T-cell (primary cell): ENCODE data around the gene ARHGAP25. TPM values are rescaled to one million over a fixed set of nuclear protein-coding genes. Genes with fewer than 3 reads are reported as not detected.
A peak's percentile ranks its signal among the peaks of the same experiment; 100 is the strongest.

Experiments
- ATAC-seq, 4 experiments: fragments of 200-7000 bp in 3 of 4; fragments of 150-1000 bp in 1 of 4; cut with Tn5 transposase; replicated peaks in 1 of 4; 1 replicate in 3 of 4; 2 replicates in 1 of 4; pipeline ENCODE4 v1.10.0; 2021; ENCODE audit warnings: moderate library complexity in 3 of 4, mild to moderate bottlenecking in 2 of 4, moderate number of reproducible peaks in 1 of 4
- CTCF ChIA-PET, 2 donors: fragments of 300-600 bp; sonication (Branson Sonifier 250); formaldehyde crosslinking; loops; one replicate each; lab custom pipeline; 2022; ENCODE audit warnings: antibody characterized with exemption in 2 of 2; lab: Charles Lee
- POLR2A ChIA-PET, 2 donors: fragments of 300-600 bp; sonication (Branson Sonifier 250); formaldehyde crosslinking; loops; one replicate each; lab custom pipeline; 2022; ENCODE audit warnings: antibody characterized with exemption in 2 of 2; lab: Charles Lee
- DNase-seq, 35 experiments: peaks; one replicate each; pipeline versions ENCODE4 v3.0.0 to v3.0.0-alpha.2; 2013 to 2023
- H3K27ac ChIP-seq: one replicate; pipeline ENCODE4 v1.5.1; 2013; ENCODE audit warnings: low read length
- H3K27me3 ChIP-seq, 2 experiments: replicated peaks in 1 of 2; 1 replicate in 1 of 2; 2 replicates in 1 of 2; pipeline versions ENCODE4 v1.6.1 to v1.7.0; 2013; ENCODE audit warnings: low read length in 1 of 2, mixed read lengths in 1 of 2; ENCODE audit not compliant: control insufficient read depth in 2 of 2, insufficient read depth in 2 of 2; ENCODE audit errors: extremely low read depth in 1 of 2
- H3K36me3 ChIP-seq, 2 donors: 1 replicate in 1 of 2; 2 replicates in 1 of 2; pipeline versions ENCODE4 v1.6.1 to v1.7.0; 2013; ENCODE audit warnings: low read length in 1 of 2; ENCODE audit not compliant: control insufficient read depth in 2 of 2, insufficient read depth in 1 of 2; ENCODE audit errors: extremely low read depth in 1 of 2
- H3K4me1 ChIP-seq, 2 experiments: 1 replicate in 1 of 2; 2 replicates in 1 of 2; pipeline versions ENCODE4 v1.6.1 to v1.7.0; 2013; ENCODE audit warnings: low read length in 2 of 2, mixed read lengths in 1 of 2; ENCODE audit not compliant: insufficient read depth in 2 of 2, control insufficient read depth in 1 of 2; ENCODE audit errors: extremely low read depth in 1 of 2
- H3K4me3 ChIP-seq, 2 donors: 1 replicate in 1 of 2; 2 replicates in 1 of 2; pipeline versions ENCODE4 v1.5.1 to v1.7.0; 2013; ENCODE audit warnings: mild to moderate bottlenecking in 2 of 2, low read length in 1 of 2, moderate library complexity in 1 of 2; ENCODE audit not compliant: control insufficient read depth in 1 of 2; ENCODE audit errors: extremely low read depth in 1 of 2
- H3K9me3 ChIP-seq: 2 replicates; pipeline ENCODE4 v1.7.0; 2013
- H3K27ac Mint-ChIP-seq, 2 donors: one replicate each; pipeline ENCODE4 v1.8.0; 2020 to 2021; ENCODE audit warnings: mild to moderate bottlenecking in 2 of 2, mixed read lengths in 2 of 2
- H3K27me3 Mint-ChIP-seq, 2 donors: one replicate each; pipeline ENCODE4 v1.8.0; 2021 to 2022; ENCODE audit warnings: mixed read lengths in 2 of 2
- H3K36me3 Mint-ChIP-seq: one replicate; pipeline ENCODE4 v1.8.0; 2021; ENCODE audit warnings: mixed read lengths
- H3K4me1 Mint-ChIP-seq, 3 donors: one replicate each; pipeline ENCODE4 v1.8.0; 2020 to 2022; ENCODE audit warnings: mixed read lengths in 3 of 3, mild to moderate bottlenecking in 1 of 3
- H3K4me3 Mint-ChIP-seq, 3 donors: one replicate each; pipeline ENCODE4 v1.8.0; 2020 to 2022; ENCODE audit warnings: mild to moderate bottlenecking in 3 of 3, mixed read lengths in 3 of 3, moderate library complexity in 3 of 3
- H3K9me3 Mint-ChIP-seq, 3 donors: one replicate each; pipeline ENCODE4 v1.8.0; 2020 to 2022; ENCODE audit warnings: mixed read lengths in 3 of 3
- WGBS: methylation state at CpG from one replicate; pipeline ENCODE4 v1.1.5; 2013; ENCODE audit warnings: missing lambda C conversion rate; ENCODE audit not compliant: insufficient coverage; 5-methylcytosine and 5-hydroxymethylcytosine counted together
- total RNA-seq, 35 experiments: library from RNA in 6 of 35; stranded (reverse) in 6 of 35; fragments of 120-200 nt in 1 of 35; gene quantifications; one replicate each; pipeline versions ENCODE4 v1.2.1 to v1.2.4 and lab custom pipeline; 2013 to 2026

Gene ARHGAP25
- total RNA-seq, 5 donors from 2014 or later (not counting 1 experiment from before 2014, with no cell fraction given): 103 to 134 (median 123) TPM

DNA sequence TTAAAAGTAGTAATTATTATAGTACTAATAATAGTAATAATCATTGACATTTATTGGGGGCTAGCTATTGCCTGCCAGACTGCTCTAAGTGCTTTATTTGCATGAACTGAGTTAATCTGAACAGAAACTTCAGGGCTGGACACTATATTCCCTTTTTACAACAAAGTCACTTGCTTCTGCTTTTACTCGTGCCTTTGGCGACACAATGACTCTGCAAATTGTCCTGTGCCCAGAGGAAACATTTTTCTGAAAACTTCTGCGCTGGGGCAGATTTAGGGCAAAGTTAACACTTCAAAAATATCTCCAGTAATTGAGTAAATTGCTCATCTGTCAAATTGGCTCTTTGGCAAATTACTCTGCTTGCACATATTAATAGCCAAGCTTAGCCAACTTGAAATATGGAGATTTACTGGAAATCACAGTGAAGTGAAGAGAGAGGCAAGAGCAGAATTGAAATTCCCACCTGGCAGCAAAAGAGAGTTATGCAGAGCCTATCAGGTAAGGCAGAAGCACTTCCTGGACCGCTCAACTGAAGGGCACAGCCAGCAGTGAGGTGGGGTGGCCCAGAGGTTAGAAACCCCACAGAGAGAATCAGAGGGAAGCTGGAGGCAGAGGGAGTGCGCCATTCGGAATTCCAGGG, 100.2 kb downstream of the ARHGAP25 start:
- peaks cover 43 to 76% (median 53%) of the 10 kb centered on the region in 3 donors for H3K4me1 Mint-ChIP-seq
- Histone ChIP-seq H3K4me3 (no peak overlapping the region), H3K4me1 (peaks cover 13 to 34% of the 10 kb centered on the region in 2 experiments), H3K9me3 (no peaks in the 10 kb centered on the region), H3K27ac (no peak overlapping the region), H3K27me3 (no peaks in the 10 kb centered on the region), H3K36me3 (no peaks in the 10 kb centered on the region)
- ChIA-PET CTCF (interaction anchor here (0.6 to 2.5 kb wide), 6 partner anchors 67 to 126 kb away, joined by 3 to 15 read pairs (median 4); no protein-coding TSS in a partner anchor), POLR2A (interaction anchor here in 1 of 2 donors (0.8 kb wide), 1 partner anchor 10 kb away, joined by 3 read pairs; no protein-coding TSS in a partner anchor)
- WGBS: 87% methylated on average over 5 of the region's 6 CpGs
- H3K36me3 Mint-ChIP-seq: no peaks in the 10 kb centered on the region
- no peaks in the 10 kb centered on the region for H3K27me3 Mint-ChIP-seq
- ATAC-seq (no peak), DNase-seq (no peak)
- peak overlapping the region in 1 of 2 donors; percentile 24 for H3K27ac Mint-ChIP-seq
- H3K4me3 Mint-ChIP-seq: no peak overlapping the region
- no peaks in the 10 kb centered on the region for H3K9me3 Mint-ChIP-seq

DNA sequence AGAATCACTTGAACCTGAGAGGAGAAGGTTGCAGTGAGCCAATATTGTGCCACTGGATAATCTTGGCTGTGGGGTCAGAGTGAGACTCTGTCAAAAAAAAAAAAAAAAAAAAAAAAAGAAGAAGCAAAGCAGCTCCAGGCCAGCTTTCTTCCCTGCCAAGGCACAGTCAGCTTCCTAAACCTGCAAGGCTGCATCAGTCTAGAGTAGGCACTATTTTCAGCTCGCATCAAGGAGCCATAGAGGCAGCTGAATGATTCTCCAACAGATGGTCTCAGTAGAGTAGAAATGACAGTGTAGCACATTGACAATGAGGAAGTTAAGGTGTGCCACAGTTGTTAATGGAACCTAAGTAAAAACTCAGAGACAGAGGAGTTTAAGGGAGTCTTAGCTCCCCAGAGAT, 101.0 kb downstream of the ARHGAP25 start:
- peak overlapping the region in 1 of 2 donors; percentile 24 for H3K27ac Mint-ChIP-seq
- H3K9me3 Mint-ChIP-seq: no peaks in the 10 kb centered on the region
- H3K27ac ChIP-seq: no peak overlapping the region
- H3K36me3 ChIP-seq: no peaks in the 10 kb centered on the region
- no CpG with 5 or more reads among the region's 1 CpG for WGBS
- no peaks in the 10 kb centered on the region for H3K27me3 ChIP-seq
- H3K4me1 Mint-ChIP-seq: peaks cover 36 to 69% (median 46%) of the 10 kb centered on the region in 3 donors
- no peak for DNase-seq
- H3K4me3 ChIP-seq: no peak overlapping the region
- no peaks in the 10 kb centered on the region for H3K36me3 Mint-ChIP-seq
- ChIA-PET POLR2A (interaction anchor here (0.6 to 0.7 kb wide), 3 partner anchors 21 to 59 kb away, joined by 4 to 12 read pairs (median 6); no protein-coding TSS in a partner anchor), CTCF (interaction anchor here (0.6 to 2.5 kb wide), 13 partner anchors 9 to 550 kb away, joined by 3 to 15 read pairs (median 4); no protein-coding TSS in a partner anchor)
- no peak overlapping the region for H3K4me3 Mint-ChIP-seq
- no peaks in the 10 kb centered on the region for H3K27me3 Mint-ChIP-seq
- no peaks in the 10 kb centered on the region for H3K9me3 ChIP-seq
- ATAC-seq: no peak
- peaks cover 5 to 31% of the 10 kb centered on the region in 2 experiments for H3K4me1 ChIP-seq

DNA sequence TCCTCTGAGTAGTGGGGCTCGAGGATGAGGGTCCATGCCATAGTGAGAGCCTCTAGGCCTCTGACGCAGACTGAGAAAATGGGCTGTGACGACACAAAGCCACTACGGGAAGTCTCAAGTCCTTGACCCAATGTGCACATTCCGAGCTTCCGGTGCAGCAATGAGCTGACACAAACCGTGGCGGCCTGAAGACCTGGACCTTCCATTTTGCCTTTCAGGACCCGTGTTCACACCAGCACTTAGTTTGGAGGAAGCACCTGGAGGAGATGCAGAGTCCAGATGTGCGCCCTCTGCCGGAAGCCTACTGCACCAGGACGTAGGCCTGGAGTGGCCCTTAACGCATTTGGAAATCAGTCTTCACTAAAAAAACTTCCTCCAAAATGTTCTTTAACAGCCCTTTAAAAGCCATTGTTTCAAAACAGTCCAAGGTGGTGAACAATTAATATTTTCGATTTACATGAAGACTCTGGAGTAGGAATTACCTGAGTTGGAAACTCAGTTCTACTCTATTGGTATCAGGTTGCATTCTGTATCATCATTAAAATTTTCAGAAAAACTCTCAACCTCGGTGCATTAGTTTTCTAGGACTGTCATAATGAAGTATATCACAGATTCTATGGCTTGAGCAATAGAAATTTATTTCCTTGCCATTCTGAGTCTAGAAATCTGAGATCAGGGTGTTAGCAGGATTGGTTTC, 102.7 kb downstream of the ARHGAP25 start:
- Histone ChIP-seq H3K4me1 (peaks cover 0 to 14% of the 10 kb centered on the region in 2 experiments), H3K27me3 (no peaks in the 10 kb centered on the region), H3K27ac (no peak overlapping the region), H3K9me3 (no peaks in the 10 kb centered on the region), H3K4me3 (no peak overlapping the region), H3K36me3 (no peaks in the 10 kb centered on the region)
- no peaks in the 10 kb centered on the region for H3K27me3 Mint-ChIP-seq
- peaks cover 19 to 52% (median 30%) of the 10 kb centered on the region in 3 donors for H3K4me1 Mint-ChIP-seq
- H3K27ac Mint-ChIP-seq: peak overlapping the region; percentile 34 to 43
- H3K9me3 Mint-ChIP-seq: no peaks in the 10 kb centered on the region
- H3K36me3 Mint-ChIP-seq: no peaks in the 10 kb centered on the region
- WGBS: 54% methylated on average over 8 of the region's 15 CpGs
- CTCF ChIA-PET: interaction anchor here (0.5 to 2.5 kb wide), 11 partner anchors 8 to 1219 kb away, joined by 3 to 15 read pairs (median 3); no protein-coding TSS in a partner anchor
- POLR2A ChIA-PET: no interaction called here
- no peak overlapping the region for H3K4me3 Mint-ChIP-seq
- DNase-seq: peak in 34 of 35 experiments; percentile 30 to 81 (median 62)
- ATAC-seq: peak; percentile 62 to 85 (median 70)

DNA sequence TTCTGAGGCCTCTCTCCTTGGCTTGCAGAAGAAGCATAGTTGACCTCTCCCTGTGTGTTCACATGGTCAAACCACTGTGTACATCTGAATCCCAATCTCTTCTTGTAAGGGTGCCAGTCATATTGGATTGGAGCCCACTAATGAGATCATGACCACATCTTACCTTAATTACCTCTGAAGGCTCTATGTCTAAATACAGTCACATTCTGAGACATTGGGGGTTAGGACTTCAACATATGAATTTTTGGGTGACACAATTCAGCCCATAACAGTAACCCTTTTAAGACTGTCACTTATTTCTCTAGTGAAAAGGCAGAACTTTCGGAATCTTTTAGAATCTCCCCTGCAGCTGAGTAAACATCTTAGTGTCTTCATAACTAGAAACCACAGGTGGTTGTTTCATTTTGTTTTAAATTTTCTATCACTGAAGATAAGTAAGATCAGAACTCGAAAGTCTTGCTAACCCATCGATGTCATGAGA, 103.3 kb downstream of the ARHGAP25 start:
- peaks cover 13 to 46% (median 24%) of the 10 kb centered on the region in 3 donors for H3K4me1 Mint-ChIP-seq
- H3K36me3 Mint-ChIP-seq: no peaks in the 10 kb centered on the region
- no peak for DNase-seq
- H3K27ac ChIP-seq: no peak overlapping the region
- ATAC-seq: peak in 1 of 4 experiments; percentile 13
- no peaks in the 10 kb centered on the region for H3K36me3 ChIP-seq
- H3K27me3 Mint-ChIP-seq: no peaks in the 10 kb centered on the region
- ChIA-PET CTCF (interaction anchor here (0.6 to 2.2 kb wide), 12 partner anchors 70 to 1801 kb away, joined by 3 to 15 read pairs (median 4); no protein-coding TSS in a partner anchor), POLR2A (no interaction called here)
- H3K9me3 Mint-ChIP-seq: no peaks in the 10 kb centered on the region
- H3K27me3 ChIP-seq: no peaks in the 10 kb centered on the region
- H3K9me3 ChIP-seq: no peaks in the 10 kb centered on the region
- no peak overlapping the region for H3K4me3 ChIP-seq
- no peak overlapping the region for H3K4me3 Mint-ChIP-seq
- WGBS: no CpG with 5 or more reads among the region's 3 CpGs
- peak overlapping the region in 1 of 2 donors; percentile 43 for H3K27ac Mint-ChIP-seq
- H3K4me1 ChIP-seq: peaks cover 0 to 11% of the 10 kb centered on the region in 2 experiments

DNA sequence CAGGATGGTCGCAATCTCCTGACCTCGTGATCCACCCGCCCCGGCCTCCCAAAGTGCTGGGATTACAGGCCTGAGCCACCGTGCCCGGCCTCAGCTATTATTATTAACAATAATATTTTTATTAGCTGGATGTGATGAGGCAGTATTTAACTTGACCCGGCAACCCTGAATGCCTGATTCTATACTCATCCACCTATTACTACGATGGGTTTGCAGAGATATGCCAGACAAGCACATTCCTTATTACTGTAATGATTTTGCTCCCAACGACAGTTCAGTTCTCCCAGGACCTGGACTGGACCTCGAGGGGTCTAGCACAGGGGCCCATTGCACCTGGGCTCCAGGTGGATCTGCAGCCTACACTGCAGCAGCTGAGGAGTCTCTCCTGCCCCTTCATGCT, 104.0 kb downstream of the ARHGAP25 start:
- H3K4me3 Mint-ChIP-seq: no peak overlapping the region
- ATAC-seq (no peak), DNase-seq (no peak)
- CTCF ChIA-PET: interaction anchor here (0.6 to 2.2 kb wide), 24 partner anchors 55 to 408 kb away, joined by 3 to 15 read pairs (median 4); no protein-coding TSS in a partner anchor
- H3K4me1 Mint-ChIP-seq: peaks cover 8 to 39% (median 20%) of the 10 kb centered on the region in 3 donors
- no peaks in the 10 kb centered on the region for H3K27me3 ChIP-seq
- no peaks in the 10 kb centered on the region for H3K9me3 ChIP-seq
- no peaks in the 10 kb centered on the region for H3K36me3 Mint-ChIP-seq
- no peaks in the 10 kb centered on the region for H3K9me3 Mint-ChIP-seq
- no peaks in the 10 kb centered on the region for H3K27me3 Mint-ChIP-seq
- no peak overlapping the region for H3K27ac Mint-ChIP-seq
- POLR2A ChIA-PET: no interaction called here
- no peaks in the 10 kb centered on the region for H3K36me3 ChIP-seq
- no peak overlapping the region for H3K4me3 ChIP-seq
- H3K27ac ChIP-seq: no peak overlapping the region
- peaks cover 0 to 11% of the 10 kb centered on the region in 2 experiments for H3K4me1 ChIP-seq
- WGBS: 86% methylated on average over 1 of the region's 10 CpGs

DNA sequence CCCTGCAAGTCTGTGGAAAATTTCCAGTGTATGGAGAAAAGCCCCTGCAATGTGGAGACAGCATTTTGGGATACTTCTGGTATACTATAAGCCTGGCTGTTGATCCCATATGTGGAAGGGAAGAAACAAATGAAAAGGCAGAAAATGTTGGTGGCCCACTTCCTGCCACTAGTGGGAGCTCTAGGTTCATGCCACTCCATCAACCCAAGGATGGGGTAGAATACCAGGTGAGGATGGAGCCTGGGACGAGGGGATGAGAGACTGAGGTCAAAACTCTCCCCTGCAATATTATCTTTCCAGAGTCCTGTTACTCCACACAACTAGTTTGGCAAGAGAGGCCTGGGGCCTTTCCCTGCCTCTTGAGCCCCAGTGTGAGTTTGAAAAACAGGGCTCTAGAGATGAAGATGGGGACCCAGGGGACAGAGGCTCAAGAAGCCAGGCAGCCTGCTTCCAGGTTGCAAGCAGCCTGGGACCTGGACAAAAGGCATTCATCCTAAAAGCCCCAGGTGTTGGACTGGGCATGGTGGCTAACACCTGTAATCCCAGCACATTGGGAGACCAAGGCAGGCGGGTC, 104.7 kb downstream of the ARHGAP25 start:
- H3K27ac Mint-ChIP-seq: no peak overlapping the region
- ChIA-PET POLR2A (no interaction called here), CTCF (interaction anchor here (0.6 to 2.2 kb wide), 16 partner anchors 10 to 409 kb away, joined by 3 to 15 read pairs (median 4); no protein-coding TSS in a partner anchor)

More for the DNA sequence above, 104.7 kb downstream of the ARHGAP25 start:
- peaks cover 8 to 33% (median 20%) of the 10 kb centered on the region in 3 donors for H3K4me1 Mint-ChIP-seq
- H3K27me3 Mint-ChIP-seq: no peaks in the 10 kb centered on the region
- no CpG with 5 or more reads among the region's 2 CpGs for WGBS
- no peaks in the 10 kb centered on the region for H3K36me3 Mint-ChIP-seq
- no peaks in the 10 kb centered on the region for H3K27me3 ChIP-seq
- H3K4me1 ChIP-seq: peaks cover 0 to 11% of the 10 kb centered on the region in 2 experiments
- no peak for ATAC-seq
- no peak overlapping the region for H3K4me3 Mint-ChIP-seq
- no peak overlapping the region for H3K4me3 ChIP-seq
- DNase-seq: peak in 5 of 35 experiments; percentile 12 to 50 (median 16)
- no peaks in the 10 kb centered on the region for H3K9me3 ChIP-seq
- H3K9me3 Mint-ChIP-seq: no peaks in the 10 kb centered on the region
- no peaks in the 10 kb centered on the region for H3K36me3 ChIP-seq
- no peak overlapping the region for H3K27ac ChIP-seq
